ENCODE results near the gene TEX2. TPM values are rescaled to one million over a fixed set of nuclear protein-coding genes. Genes with fewer than 3 reads are reported as not detected.

TEX2 gene
- total and polyA plus RNA-seq, 9 of the 15 experiments (the other 6 are each of a cell fraction or from before 2014, with no cell fraction given) = 4.1 to 27.6 (median 19.3) TPM

- TF ChIP-seq ARID4B (CRISPR knock-in tag; IDR thresholded peaks at IDR 0.05) (no peak), CCAR2 (IDR thresholded peaks at IDR 0.05; ENCODE audit: low read depth, low read length) (no peak), MEF2A (IDR thresholded peaks at IDR 0.05; ENCODE audit: control insufficient read depth, low read depth, low read length) (no peak), NR0B1 (IDR thresholded peaks at IDR 0.05; ENCODE audit: partially characterized antibody) (no peak), RFX1 (IDR thresholded peaks at IDR 0.05) (no peak)
Measured at GRCh38 chr17:64260886-64261285, 2.2 kb downstream of the TEX2 start (continued).
